ENCODE data around the gene CD300C. TPM values are rescaled to one million over a fixed set of nuclear protein-coding genes. Genes with fewer than 3 reads are reported as not detected.
"Not testable (repeated sequence)": the region's sequence is repeated elsewhere in the genome, so short reads cannot be mapped to it uniquely, and the experiment has no call there.

CD300C gene
- polyA plus RNA-seq, 4 donors: 0.26 to 0.61 (median 0.42) TPM

GRCh38 chr17:74539281-74539820, 6.6 kb downstream of the CD300C start:
- DNase-seq (ENCODE audit: low read depth in 4 of 4, low spot score in 3 of 4): no peak

- DNase-seq (ENCODE audit: low read depth in 4 of 4, low spot score in 3 of 4): no peak
Observed at GRCh38 chr17:74536890-74537289, 9.0 kb downstream of the CD300C start.

- no peak for DNase-seq (ENCODE audit: low read depth in 4 of 4, low spot score in 3 of 4)
Observed at GRCh38 chr17:74532115-74532514, 13.8 kb downstream of the CD300C start.

GRCh38 chr17:74531231-74531761, 14.6 kb downstream of the CD300C start, which contains the start of gene CD300LB:
Gene CD300LB, minus strand, starts transcription at chr17:74531475. Its CDS starts 125 bp downstream, at chr17:74531350.
- DNase-seq (ENCODE audit: low read depth in 4 of 4, low spot score in 3 of 4): no peak

- DNase-seq (ENCODE audit: low read depth in 4 of 4, low spot score in 3 of 4): no peak
Observed at GRCh38 chr17:74530831-74531150, 15.1 kb downstream of the CD300C start.

- DNase-seq (ENCODE audit: low read depth in 4 of 4, low spot score in 3 of 4): no peak
Observed at GRCh38 chr17:74529243-74529642, 16.7 kb downstream of the CD300C start.

- DNase-seq (ENCODE audit: low read depth in 4 of 4, low spot score in 3 of 4): no peak
Observed at GRCh38 chr17:74528491-74529199, 17.3 kb downstream of the CD300C start.

GRCh38 chr17:74527756-74528155, 18.2 kb downstream of the CD300C start:
- no peak for DNase-seq (ENCODE audit: low read depth in 4 of 4, low spot score in 3 of 4)

- no peak for DNase-seq (ENCODE audit: low read depth in 4 of 4, low spot score in 3 of 4)
Observed at GRCh38 chr17:74527081-74527480, 18.8 kb downstream of the CD300C start.

GRCh38 chr17:74526681-74527080, 19.2 kb downstream of the CD300C start:
- DNase-seq (ENCODE audit: low read depth in 4 of 4, low spot score in 3 of 4): no peak

- DNase-seq (ENCODE audit: low read depth in 4 of 4, low spot score in 3 of 4): no peak
Observed at GRCh38 chr17:74525781-74526288, 20.1 kb downstream of the CD300C start.

GRCh38 chr17:74525465-74525725, 20.5 kb downstream of the CD300C start:
- no peak for DNase-seq (ENCODE audit: low read depth in 4 of 4, low spot score in 3 of 4)

- no peak for DNase-seq (ENCODE audit: low read depth in 4 of 4, low spot score in 3 of 4)
Observed at GRCh38 chr17:74524653-74525464, 21.1 kb downstream of the CD300C start.

GRCh38 chr17:74523308-74523707, 22.6 kb downstream of the CD300C start:
- DNase-seq (ENCODE audit: low read depth in 4 of 4, low spot score in 3 of 4): no peak

- DNase-seq (ENCODE audit: low read depth in 4 of 4, low spot score in 3 of 4): no peak
Observed at GRCh38 chr17:74522381-74523105, 23.4 kb downstream of the CD300C start.

- no peak for DNase-seq (ENCODE audit: low read depth in 4 of 4, low spot score in 3 of 4)
Observed at GRCh38 chr17:74521701-74522201, 24.2 kb downstream of the CD300C start.

- no peak for DNase-seq (ENCODE audit: low read depth in 4 of 4, low spot score in 3 of 4)
Observed at GRCh38 chr17:74520790-74521480, 25.0 kb downstream of the CD300C start.

- no peak for DNase-seq (ENCODE audit: low read depth in 4 of 4, low spot score in 3 of 4)
Observed at GRCh38 chr17:74520016-74520434, 25.9 kb downstream of the CD300C start.

GRCh38 chr17:74518413-74518981, 27.4 kb downstream of the CD300C start:
- not testable (repeated sequence) for DNase-seq (ENCODE audit: low read depth in 4 of 4, low spot score in 3 of 4)

All from left renal pelvis (tissue), 4 donors.